NCI-H1105 (cell line): ENCODE data around the gene COL17A1.

Source experiments
- DNase-seq: peaks from one replicate; lab custom pipeline; 2025; lab: John Stamatoyannopoulos, UW

The COL17A1 gene

DNA sequence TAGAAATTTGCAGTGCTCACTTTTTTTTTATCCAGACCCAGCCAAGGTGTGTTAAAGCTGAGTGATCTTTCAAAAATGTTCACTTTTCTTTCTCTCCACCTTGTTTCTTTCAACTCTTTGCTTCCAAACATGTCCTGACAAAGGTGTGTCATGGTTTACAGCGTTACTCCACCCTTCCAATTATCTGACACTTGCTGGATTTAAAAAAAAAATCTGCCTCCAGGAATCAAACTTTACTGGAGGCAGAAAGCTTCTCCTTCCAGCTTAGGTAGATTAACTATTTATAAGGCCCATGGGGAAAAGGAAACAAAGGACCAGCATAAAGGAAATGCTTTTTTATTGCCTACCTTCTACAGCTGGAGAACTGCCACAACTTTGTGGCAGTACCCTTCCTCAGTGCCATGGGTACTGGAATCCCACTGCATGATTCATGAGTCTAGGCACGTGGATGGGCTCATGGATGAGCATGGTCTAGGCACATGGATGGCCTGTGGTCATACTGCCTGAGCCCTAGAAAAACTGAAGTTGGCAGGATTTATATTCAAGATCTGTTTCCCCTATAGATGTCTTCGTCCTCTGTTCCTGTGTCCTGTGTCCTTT lies at the start of gene COL17A1:
TSS of gene COL17A1 (minus strand) at position 80 of the 600 bp plus-strand sequence. CDS start 5,207 bp downstream, outside the sequence.
- DNase-seq: no peak

GRCh38 chr10:104130041-104130440 lies 44.4 kb upstream of the COL17A1 start:
- no peak for DNase-seq

GRCh38 chr10:104128214-104128613 lies 42.5 kb upstream of the COL17A1 start:
- DNase-seq: no peak

- DNase-seq: peak; percentile 19
These were observed 41.7 kb upstream of the COL17A1 start for GRCh38 chr10:104127411-104127810.

GRCh38 chr10:104123397-104123796 lies 37.7 kb upstream of the COL17A1 start:
- DNase-seq: no peak

DNA sequence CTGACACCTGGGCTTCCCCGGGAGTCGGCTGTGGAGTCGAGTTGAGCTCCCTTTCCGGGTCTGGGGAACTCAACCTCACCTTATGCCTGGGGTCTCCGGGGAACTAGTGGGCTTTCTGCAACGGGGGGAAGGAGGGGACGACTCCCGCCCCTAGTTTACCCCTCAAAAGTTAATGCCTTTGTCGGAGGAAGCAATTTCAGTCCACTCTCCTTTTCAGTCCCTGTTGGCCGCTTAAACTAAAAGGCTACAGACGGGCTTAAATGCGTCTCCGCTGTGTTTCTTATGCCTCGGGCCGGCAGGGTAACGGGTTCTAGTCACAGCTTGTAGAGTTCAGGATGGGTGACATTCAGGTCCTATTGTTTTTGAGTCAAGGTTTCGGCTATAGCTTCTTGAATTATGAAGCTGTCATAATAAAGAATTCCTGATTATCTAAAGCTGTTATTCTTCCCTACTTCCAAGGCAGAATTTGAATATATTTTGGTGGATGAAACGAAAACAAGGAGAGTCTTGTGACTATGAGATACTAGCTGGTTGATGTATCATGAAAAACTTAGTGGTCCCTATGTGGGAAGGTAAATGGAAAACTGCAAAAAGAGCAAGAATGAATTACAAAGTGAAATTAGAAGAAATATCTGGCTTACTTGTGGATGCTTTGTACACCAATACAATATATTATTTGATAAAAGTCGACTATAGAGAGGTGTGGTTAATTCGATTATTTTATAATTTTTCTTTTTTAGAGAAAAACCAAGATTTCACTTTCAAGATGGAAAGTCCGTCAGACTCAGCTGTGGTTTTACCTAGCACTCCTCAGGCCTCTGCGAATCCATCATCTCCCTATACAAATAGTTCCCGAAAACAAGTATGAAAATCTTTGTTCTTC lies 36.8 kb upstream of the COL17A1 start:
- no peak for DNase-seq

DNA sequence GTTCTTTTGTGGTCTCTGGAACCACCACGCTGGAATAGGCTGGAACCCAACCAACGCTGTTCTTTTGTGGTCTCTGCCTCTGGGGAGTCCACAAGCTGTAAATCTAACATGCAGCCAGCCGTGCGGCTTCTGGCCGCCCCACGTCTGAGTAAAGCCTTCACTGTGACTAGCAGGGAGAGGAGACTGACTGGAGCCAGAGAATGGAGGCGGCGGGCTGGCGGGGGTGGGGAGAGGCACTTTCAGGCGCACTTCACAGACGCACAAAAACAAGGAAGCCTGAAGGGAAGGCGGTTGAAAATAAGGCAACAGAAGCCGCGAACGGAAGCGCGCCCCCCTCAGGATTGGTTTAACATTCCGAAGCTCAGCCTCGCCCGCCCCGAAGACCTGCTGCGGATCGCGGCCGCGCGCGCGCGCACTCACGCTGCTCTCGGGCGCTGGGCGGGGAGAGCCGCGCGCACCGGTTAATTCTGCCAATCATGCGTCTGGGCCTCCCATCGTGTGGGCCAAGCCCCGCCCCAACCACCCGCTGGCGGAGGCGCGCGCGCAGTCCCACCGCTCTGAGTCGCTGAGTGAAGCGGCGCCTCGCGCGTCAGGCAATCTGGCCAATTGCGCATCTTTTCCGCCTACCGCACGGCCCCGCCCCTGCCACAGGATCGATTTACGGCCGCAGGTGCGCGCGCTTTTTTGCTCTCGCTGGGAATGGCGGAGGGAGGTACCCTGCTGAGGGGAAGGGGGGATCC lies 36.0 kb upstream of the COL17A1 start, which contains the start of gene SFR1:
TSS of gene SFR1 (plus strand) at position 687 of the 740 bp plus-strand sequence. CDS start at position 700, 13 bp downstream.
- peak; percentile 97 for DNase-seq

GRCh38 chr10:104120903-104121484 lies 35.3 kb upstream of the COL17A1 start:
- peak; percentile 56 for DNase-seq

DNA sequence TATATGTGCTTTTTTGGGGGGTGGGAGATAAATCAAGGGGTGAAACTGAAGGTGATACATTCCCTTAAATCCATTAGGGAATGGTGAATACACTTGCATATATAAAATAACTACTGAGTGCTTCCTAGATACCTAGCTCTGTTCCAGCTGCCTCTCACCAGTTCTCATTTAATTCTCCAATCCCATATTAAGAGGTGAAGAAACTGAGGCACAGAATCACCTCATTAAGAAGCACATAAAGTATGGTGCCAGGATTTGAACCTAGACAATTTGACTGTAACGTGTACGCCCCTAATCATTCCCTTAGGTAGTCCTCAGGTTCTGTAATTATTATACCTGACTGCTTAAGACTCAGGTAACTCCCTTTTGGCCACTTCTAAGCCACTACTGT lies 34.8 kb upstream of the COL17A1 start:
- no peak for DNase-seq

- no peak for DNase-seq
These were observed 34.3 kb upstream of the COL17A1 start for GRCh38 chr10:104119996-104120395.

DNA sequence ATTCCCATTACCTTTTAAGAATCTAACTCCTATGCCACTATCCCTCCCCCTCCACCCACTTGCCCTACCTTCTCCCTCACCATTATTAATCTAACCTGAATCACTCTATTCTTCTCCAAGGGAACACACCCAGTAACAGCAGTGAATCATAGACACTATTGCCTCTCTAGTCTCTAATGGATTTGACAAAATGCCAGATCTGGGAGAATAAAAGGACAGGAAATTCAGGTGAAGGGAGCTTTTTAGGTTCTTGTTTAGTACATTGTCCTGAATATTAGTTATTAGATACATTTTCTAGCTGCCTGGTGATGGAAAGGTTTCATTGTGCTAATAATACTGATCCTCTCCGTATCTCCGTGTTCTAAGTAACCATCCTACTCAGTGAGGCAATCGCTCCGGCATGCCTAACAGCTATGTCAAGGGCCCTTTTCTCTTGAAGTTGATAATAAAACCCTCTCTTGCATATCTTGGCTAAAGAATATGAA lies 32.2 kb upstream of the COL17A1 start:
- peak; percentile 16 for DNase-seq

- no peak for DNase-seq
These were observed 27.8 kb upstream of the COL17A1 start for GRCh38 chr10:104113376-104113956.

DNA sequence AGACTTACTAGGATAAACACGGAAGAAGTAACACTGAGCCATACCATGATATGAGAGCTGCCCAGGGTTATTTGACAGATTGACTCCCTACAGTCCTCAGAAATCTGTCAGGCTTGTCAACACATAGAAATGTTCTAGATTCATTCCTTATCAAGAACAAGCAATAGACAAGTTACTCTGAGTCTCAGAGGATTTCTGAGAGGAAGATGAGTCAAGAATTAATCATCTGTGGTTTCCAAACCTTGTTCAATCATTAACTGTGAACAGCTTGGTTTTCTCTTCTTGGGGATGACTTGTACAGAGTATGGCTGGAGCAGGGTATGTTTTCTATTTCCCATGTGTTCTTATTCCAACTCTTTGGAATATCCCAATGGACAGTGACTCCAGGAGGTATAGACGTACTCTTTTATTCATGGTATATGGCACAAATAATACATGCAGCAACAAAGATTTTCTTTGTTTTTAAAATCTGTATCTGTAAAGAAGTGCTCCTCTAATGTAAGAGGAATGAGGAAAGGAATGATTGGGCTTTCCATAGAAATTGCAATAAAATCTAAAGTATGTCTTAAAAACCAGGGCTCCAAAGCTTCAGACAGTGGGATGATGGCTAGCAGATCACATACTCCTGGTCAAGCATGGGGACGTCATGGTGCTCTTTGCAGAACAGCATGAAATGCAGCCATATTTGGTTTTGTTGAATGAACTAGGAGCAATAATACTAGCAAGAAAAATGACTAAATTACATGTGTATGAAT lies 24.4 kb upstream of the COL17A1 start:
- no peak for DNase-seq

GRCh38 chr10:104104926-104105325 lies 19.2 kb upstream of the COL17A1 start:
- DNase-seq: no peak

DNA sequence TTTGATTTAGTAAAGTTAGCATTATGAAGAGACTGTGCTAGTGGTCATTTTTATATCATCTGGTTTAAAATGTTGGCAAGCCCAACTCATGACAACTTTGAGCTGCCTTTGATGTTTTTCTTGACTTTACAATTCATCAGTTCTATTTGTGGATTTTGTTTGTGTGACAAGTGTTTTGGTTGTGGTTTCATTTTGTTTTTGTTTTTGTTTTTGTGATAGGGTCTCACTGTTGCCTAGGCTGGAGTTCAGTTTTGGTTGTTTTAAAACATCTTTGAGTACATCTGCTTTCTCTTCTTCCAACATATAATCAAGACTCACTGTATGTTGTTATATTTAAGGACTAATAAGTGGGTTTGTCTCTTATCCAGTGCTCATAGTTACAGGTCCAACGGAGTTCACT lies 18.7 kb upstream of the COL17A1 start:
- DNase-seq: no peak

- DNase-seq: no peak
These were observed 18.3 kb upstream of the COL17A1 start for GRCh38 chr10:104103956-104104355.

DNA sequence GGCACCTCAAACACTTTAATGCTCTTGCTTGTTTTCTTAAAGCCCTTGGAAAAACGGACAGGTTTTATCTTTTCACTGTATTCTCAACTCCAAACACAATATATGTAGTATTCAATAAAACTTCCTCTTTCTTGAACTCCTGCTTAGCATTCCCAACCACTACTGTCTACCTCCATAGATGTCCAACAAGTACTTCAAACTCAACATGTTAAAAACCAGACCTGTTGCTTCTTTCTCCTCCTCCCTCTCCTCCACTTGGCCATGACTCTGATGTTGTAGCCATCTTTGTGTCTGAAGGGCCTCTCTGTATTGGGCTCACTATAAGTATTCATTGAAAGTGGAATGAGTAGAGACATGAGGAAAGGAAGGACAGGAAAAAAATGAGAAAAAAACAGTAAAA lies 16.2 kb upstream of the COL17A1 start:
- no peak for DNase-seq

- no peak for DNase-seq
These were observed 15.1 kb upstream of the COL17A1 start for GRCh38 chr10:104100795-104101194.

DNA sequence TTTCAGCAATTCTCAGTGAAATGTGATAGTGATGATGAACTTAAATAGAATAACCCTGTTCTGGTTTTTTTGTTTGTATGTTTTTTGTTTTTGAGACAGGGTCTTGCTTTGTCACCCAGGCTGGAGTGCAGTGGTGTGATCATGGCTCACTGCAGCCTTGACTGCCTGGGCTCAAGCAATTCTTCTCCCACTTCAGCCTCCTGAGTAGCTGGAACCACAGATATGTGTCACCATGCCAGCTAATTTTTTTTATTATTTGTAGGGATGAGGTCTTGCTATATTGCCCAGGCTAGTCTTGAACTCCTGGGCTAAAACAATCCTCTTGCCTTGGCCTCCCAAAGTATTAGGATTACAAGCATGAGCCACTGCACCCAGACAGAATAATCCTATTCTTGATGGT lies 14.3 kb upstream of the COL17A1 start:
- DNase-seq: no peak

DNA sequence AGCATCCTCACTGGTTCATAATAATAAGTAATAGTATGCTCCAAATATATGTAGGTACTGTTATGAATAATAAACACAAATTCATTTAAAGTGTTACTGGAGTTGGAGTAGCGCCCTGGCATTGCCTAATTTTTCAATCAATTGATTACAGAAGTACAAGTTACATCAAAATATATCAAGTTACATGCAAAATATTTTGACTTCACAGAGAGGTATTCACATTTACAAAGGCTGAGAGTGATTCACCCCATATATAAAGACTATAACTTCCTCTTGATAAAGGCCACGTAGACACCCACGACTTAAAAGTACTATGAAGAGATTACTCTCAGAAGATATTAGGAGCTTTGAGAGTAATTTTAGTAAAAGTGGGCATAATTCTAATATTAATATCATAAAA lies 13.6 kb upstream of the COL17A1 start:
- no peak for DNase-seq

GRCh38 chr10:104098358-104098925 lies 12.8 kb upstream of the COL17A1 start:
- DNase-seq: no peak
